A673 (cell line): Measurements from ENCODE around the gene PNLIPRP2. TPM values are rescaled to one million over a fixed set of nuclear protein-coding genes. Genes with fewer than 3 reads are reported as not detected.
A peak's percentile ranks its signal among the peaks of the same experiment; 100 is the strongest.

Experiments used
- BruUV-seq: library from RNA; stranded (reverse); fragments of 400-500 nt; replicated peaks from 2 replicates; lab custom pipeline; 2021; lab: Mats Ljungman, UMichigan
- CTCF ChIA-PET: fragments of 300-600 bp; sonication (Branson Sonifier 250); formaldehyde crosslinking; loops from one replicate; lab custom pipeline; 2022; ENCODE audit warnings: antibody characterized with exemption; lab: Charles Lee
- POLR2A ChIA-PET: fragments of 300-600 bp; sonication (Branson Sonifier 250); formaldehyde crosslinking; loops from one replicate; lab custom pipeline; 2022; ENCODE audit warnings: antibody characterized with exemption; ENCODE audit not compliant: low non-redundant PET; lab: Charles Lee
- DNase-seq: peaks from one replicate; pipeline ENCODE4 v3.0.0-alpha.2; 2015; ENCODE audit warnings: low spot score
- H3K27ac ChIP-seq: fragments of 200-600 bp; sonication (generic); 2 replicates; pipeline ENCODE4 v1.5.1; 2016; ENCODE audit warnings: mixed run types, low read depth, mild to moderate bottlenecking, mixed read lengths, antibody characterized with exemption, low read length; ENCODE audit not compliant: poor library complexity, severe bottlenecking
- H3K27me3 ChIP-seq: fragments of 200-600 bp; sonication (generic); replicated peaks from 2 replicates; pipeline ENCODE4 v1.6.1; 2017; ENCODE audit warnings: mixed run types, low read depth, mild to moderate bottlenecking, mixed read lengths, antibody characterized with exemption, low read length; ENCODE audit not compliant: insufficient read depth, poor library complexity
- H3K36me3 ChIP-seq: fragments of 200-600 bp; sonication (generic); 2 replicates; pipeline ENCODE4 v1.6.1; 2016; ENCODE audit warnings: mixed run types, mild to moderate bottlenecking, mixed read lengths, antibody characterized with exemption, low read length; ENCODE audit not compliant: insufficient read depth, poor library complexity, severe bottlenecking
- H3K4me1 ChIP-seq: fragments of 200-600 bp; sonication (generic); 2 replicates; pipeline ENCODE4 v1.6.1; 2017; ENCODE audit warnings: mixed run types, mild to moderate bottlenecking, mixed read lengths, antibody characterized with exemption, low read length; ENCODE audit not compliant: insufficient read depth, poor library complexity, severe bottlenecking
- H3K4me3 ChIP-seq: fragments of 200-600 bp; sonication (generic); 2 replicates; pipeline ENCODE4 v1.5.1; 2016; ENCODE audit warnings: low read depth, mixed run types, mild to moderate bottlenecking, mixed read lengths, low read length; ENCODE audit not compliant: poor library complexity, severe bottlenecking
- H3K9me3 ChIP-seq: fragments of 200-600 bp; sonication (generic); 2 replicates; pipeline ENCODE4 v1.6.1; 2016; ENCODE audit warnings: mixed run types, low read depth, mild to moderate bottlenecking, mixed read lengths, antibody characterized with exemption, low read length; ENCODE audit not compliant: poor library complexity, severe bottlenecking
- EZH2 ChIP-seq: fragments of 200-600 bp; sonication (generic); IDR thresholded peaks from 2 replicates; pipeline ENCODE4 v1.6.1; 2017; ENCODE audit warnings: borderline replicate concordance, low read depth, mild to moderate bottlenecking, mixed read lengths, antibody characterized with exemption, low read length; ENCODE audit not compliant: poor library complexity, severe bottlenecking
- intact Hi-C: fragments of 100-400 bp; cut with micrococcal nuclease; formaldehyde crosslinking; loops from one replicate; pipeline ENCODE4 v1.10.0; 2022; ENCODE audit not compliant: unreplicated experiment
- total RNA-seq: library from RNA; stranded (reverse); gene quantifications from 2 replicates; pipeline ENCODE4 v1.2.3, GENCODE V29; 2021
- TF ChIP-seq, protein P1 (sequence below): fragments of 300-800, 200-600 bp; sonication (generic); conservative IDR thresholded peaks from 2 replicates; pipeline ENCODE4 v1.5.1; 2017; ENCODE audit warnings: low read depth, mild to moderate bottlenecking, antibody characterized with exemption, low read length, moderate library complexity, mixed read lengths

PNLIPRP2 gene
- total RNA-seq, 1 experiment from 2014 or later = not detected

GRCh38 chr10:116654816-116655215 is 34.1 kb downstream of the PNLIPRP2 start:
- no peak overlapping the region for H3K27ac ChIP-seq
- H3K9me3 ChIP-seq = no peaks in the 10 kb centered on the region
- H3K27me3 ChIP-seq = peaks cover 18% of the 10 kb centered on the region
- intact Hi-C loops = no loop called here
- ChIA-PET CTCF (no interaction called here), POLR2A (no interaction called here)
- BruUV-seq = no TSS peak
- no peaks in the 10 kb centered on the region for H3K36me3 ChIP-seq
- DNase-seq = peak; percentile 49
- H3K4me3 ChIP-seq = no peak overlapping the region
- TF ChIP-seq EZH2 = no peak
- TF ChIP-seq, protein P1, sequence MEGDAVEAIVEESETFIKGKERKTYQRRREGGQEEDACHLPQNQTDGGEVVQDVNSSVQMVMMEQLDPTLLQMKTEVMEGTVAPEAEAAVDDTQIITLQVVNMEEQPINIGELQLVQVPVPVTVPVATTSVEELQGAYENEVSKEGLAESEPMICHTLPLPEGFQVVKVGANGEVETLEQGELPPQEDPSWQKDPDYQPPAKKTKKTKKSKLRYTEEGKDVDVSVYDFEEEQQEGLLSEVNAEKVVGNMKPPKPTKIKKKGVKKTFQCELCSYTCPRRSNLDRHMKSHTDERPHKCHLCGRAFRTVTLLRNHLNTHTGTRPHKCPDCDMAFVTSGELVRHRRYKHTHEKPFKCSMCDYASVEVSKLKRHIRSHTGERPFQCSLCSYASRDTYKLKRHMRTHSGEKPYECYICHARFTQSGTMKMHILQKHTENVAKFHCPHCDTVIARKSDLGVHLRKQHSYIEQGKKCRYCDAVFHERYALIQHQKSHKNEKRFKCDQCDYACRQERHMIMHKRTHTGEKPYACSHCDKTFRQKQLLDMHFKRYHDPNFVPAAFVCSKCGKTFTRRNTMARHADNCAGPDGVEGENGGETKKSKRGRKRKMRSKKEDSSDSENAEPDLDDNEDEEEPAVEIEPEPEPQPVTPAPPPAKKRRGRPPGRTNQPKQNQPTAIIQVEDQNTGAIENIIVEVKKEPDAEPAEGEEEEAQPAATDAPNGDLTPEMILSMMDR = peak; percentile 50
- no peaks in the 10 kb centered on the region for H3K4me1 ChIP-seq

- no TSS peak for BruUV-seq
- H3K27me3 ChIP-seq = peaks cover 18% of the 10 kb centered on the region
- TF ChIP-seq EZH2 = no peak
- TF ChIP-seq, protein P1 = no peak
These were observed 34.8 kb downstream of the PNLIPRP2 start for GRCh38 chr10:116655568-116655967.

DNA sequence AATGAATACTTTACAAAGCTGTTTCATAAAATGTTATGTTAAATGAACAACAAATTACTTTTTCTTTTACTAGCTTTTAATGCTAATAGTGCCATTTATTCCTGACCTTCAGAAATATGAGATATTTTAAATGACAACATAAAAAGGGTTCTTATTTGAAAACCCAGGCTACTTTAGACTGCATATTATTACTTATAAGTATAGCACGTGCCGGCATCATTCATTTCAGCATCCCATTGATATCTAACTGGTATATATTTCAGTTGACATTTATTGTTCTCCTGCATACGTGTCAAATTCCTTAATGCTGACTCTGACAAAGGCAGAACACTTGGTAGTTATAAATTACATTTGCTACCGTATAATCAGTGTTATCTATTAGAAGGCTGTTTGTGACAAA is 35.3 kb downstream of the PNLIPRP2 start:
- TF ChIP-seq, protein P1 = no peak
- no peak for TF ChIP-seq EZH2
- intact Hi-C loops = no loop called here
- no peak for DNase-seq
- peaks cover 18% of the 10 kb centered on the region for H3K27me3 ChIP-seq
- H3K4me1 ChIP-seq = no peaks in the 10 kb centered on the region
- BruUV-seq = no TSS peak
- no peak overlapping the region for H3K4me3 ChIP-seq
- no peak overlapping the region for H3K27ac ChIP-seq
- ChIA-PET CTCF (no interaction called here), POLR2A (no interaction called here)
- H3K36me3 ChIP-seq = no peaks in the 10 kb centered on the region
- H3K9me3 ChIP-seq = no peaks in the 10 kb centered on the region

More at GRCh38 chr10:116655568-116655967, 34.8 kb downstream of the PNLIPRP2 start:
- POLR2A ChIA-PET = no interaction called here
- intact Hi-C loops = no loop called here
- Histone ChIP-seq H3K9me3 (no peaks in the 10 kb centered on the region), H3K4me1 (no peaks in the 10 kb centered on the region), H3K4me3 (no peak overlapping the region), H3K27ac (no peak overlapping the region), H3K36me3 (no peaks in the 10 kb centered on the region)
- CTCF ChIA-PET = no interaction called here
- DNase-seq = no peak
